ENCODE data around the gene MAP4.

Gene MAP4

DNA sequence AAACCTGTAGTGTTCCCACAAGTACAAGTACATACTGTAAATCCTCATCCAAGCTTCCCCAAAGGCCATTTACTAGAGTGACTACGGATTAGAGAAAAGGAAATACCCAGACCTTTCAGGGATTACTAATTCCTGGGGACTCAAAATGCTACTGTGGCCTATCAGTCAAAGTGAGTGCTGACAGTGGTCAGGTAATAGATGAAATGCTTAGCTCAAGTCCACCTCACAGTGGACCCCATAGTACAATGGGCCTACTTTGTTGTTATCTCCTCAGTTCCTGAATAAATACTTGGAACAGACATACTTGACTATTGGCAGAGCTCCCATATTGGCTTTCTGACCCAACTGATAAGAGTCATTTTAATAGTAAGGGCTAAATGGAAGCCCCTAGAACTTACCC lies 61.6 kb downstream of the MAP4 start:
- no peak overlapping the region for H3K4me3 ChIP-seq (ENCODE audit: low read depth, low read length)
- DNase-seq (ENCODE audit: low read depth): no peak
- in situ Hi-C loops (cut with HindIII; ENCODE audit: low sequenced_read_pairs): no loop called here
- TF ChIP-seq, protein P1, sequence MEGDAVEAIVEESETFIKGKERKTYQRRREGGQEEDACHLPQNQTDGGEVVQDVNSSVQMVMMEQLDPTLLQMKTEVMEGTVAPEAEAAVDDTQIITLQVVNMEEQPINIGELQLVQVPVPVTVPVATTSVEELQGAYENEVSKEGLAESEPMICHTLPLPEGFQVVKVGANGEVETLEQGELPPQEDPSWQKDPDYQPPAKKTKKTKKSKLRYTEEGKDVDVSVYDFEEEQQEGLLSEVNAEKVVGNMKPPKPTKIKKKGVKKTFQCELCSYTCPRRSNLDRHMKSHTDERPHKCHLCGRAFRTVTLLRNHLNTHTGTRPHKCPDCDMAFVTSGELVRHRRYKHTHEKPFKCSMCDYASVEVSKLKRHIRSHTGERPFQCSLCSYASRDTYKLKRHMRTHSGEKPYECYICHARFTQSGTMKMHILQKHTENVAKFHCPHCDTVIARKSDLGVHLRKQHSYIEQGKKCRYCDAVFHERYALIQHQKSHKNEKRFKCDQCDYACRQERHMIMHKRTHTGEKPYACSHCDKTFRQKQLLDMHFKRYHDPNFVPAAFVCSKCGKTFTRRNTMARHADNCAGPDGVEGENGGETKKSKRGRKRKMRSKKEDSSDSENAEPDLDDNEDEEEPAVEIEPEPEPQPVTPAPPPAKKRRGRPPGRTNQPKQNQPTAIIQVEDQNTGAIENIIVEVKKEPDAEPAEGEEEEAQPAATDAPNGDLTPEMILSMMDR (IDR thresholded peaks at IDR 0.05; ENCODE audit: low read depth, low read length, missing control alignments): no peak

DNA sequence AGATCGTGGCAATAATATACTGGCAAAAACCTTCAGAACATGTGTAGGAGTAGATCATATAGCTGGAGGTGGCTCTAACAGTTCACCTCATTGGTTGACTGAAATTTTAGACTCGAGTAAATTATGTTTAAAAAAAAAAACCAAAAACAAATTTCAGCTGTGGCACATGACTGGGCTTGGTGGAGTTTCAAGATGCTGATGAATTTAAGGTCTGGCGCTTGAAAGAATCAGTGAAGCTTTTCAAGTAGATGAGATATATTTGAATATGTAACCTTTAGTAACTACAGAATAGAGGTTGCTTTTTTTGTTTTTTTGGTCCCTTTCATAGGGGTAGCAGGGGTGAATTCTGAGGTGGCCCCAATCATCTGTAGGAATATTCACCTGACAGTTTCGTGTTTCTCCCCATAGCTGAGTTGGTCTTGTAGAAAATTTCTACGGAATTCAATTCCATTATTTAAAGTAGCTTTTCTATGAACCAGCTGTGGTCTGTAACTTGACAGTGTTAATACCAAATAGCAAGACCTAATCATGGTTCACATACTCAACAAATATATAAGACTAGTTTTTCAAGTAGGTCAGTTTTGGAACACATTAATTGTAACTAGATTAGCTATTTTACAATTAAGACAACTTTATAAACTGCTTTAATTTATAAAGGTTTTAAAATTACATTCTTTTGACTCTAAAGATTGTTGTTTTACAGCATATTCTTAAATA lies 65.6 kb downstream of the MAP4 start:
- no peak overlapping the region for H3K4me3 ChIP-seq (ENCODE audit: low read depth, low read length)
- in situ Hi-C loops (cut with HindIII; ENCODE audit: low sequenced_read_pairs): no loop called here
- TF ChIP-seq, protein P1 (IDR thresholded peaks at IDR 0.05; ENCODE audit: low read depth, low read length, missing control alignments): no peak
- no peak for DNase-seq (ENCODE audit: low read depth)

DNA sequence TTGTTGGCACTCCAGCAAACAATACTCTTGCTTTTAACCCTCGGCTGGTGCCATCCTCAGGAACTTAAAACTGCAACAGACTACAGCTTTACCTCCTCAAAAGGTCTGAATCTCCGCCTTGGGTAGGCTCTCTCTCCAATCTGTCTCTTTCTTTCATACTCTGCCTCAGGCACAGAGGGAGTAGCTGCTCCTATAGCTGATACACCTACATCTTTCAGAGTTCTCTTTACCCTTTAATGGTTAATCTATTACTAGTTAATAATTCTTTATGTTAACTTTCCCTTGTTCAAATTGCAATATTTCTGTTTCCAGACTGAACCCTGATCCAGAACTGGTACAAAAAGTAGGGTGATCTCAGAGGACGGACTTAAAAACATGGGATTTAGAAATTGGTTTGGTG lies 66.2 kb downstream of the MAP4 start:
- in situ Hi-C loops (cut with HindIII; ENCODE audit: low sequenced_read_pairs): no loop called here
- no peak overlapping the region for H3K4me3 ChIP-seq (ENCODE audit: low read depth, low read length)
- DNase-seq (ENCODE audit: low read depth): no peak
- TF ChIP-seq, protein P1 (IDR thresholded peaks at IDR 0.05; ENCODE audit: low read depth, low read length, missing control alignments): no peak

DNA sequence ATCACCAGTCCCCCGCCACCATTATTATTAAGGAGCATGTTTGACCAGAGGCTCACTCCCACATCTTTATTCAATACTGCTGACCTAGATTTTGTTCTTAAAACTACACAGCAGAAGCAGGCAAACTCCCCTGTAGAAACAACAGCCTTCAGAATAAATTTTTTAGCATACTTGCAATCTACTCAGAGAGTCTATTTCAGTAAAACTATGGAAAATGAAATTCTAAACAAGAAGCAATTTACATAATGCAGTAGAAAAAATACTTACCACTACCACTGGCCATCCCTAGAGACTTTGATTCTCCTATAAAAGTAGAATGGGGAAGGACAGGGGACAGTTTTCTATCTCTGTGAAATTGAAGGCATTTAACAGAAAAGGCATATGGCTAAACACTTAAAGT lies 76.0 kb downstream of the MAP4 start:
- in situ Hi-C loops (cut with HindIII; ENCODE audit: low sequenced_read_pairs): no loop called here
- no peak for DNase-seq (ENCODE audit: low read depth)
- TF ChIP-seq, protein P1 (IDR thresholded peaks at IDR 0.05; ENCODE audit: low read depth, low read length, missing control alignments): no peak
- H3K4me3 ChIP-seq (ENCODE audit: low read depth, low read length): no peak overlapping the region

DNA sequence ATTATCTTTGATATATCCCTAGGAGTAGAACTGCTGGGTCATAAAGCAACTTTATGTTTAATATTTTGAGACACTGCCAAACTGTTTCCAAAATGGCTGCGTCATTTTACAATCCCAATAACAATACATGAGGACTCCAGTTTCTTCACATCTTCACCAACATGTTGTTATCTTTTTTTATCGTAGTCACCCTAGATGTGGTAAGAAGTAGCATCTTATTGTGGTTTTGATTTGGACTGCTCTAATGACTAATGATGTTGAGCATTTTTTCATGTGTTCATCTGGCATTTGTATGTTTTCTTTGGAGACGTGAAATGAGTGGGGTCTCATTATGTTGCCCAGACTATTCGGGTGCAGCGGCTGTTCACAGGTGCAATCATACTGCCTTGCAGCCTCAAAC lies 83.8 kb downstream of the MAP4 start:
- in situ Hi-C loops (cut with HindIII; ENCODE audit: low sequenced_read_pairs): no loop called here
- TF ChIP-seq, protein P1 (IDR thresholded peaks at IDR 0.05; ENCODE audit: low read depth, low read length, missing control alignments): no peak
- no peak for DNase-seq (ENCODE audit: low read depth)
- H3K4me3 ChIP-seq (ENCODE audit: low read depth, low read length): no peak overlapping the region

DNA sequence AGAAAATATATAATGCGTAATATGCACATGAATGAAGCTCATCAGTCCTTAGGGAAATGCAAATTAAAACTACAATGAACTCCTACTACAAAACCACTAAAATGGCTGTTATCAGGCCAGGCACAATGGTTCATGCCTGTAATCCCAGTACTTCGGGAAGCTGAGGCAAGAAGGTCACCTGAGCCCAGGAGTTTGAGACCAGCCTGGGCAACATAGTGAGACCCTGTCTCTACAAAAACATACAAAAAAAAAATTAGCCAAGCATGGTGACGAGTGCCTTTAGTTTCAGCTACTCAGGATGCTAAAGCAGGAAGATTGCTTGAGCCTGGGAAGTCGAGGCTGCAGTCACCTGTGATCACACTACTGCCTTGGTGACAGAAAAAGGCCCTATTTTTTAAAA lies 85.2 kb downstream of the MAP4 start:
- in situ Hi-C loops (cut with HindIII; ENCODE audit: low sequenced_read_pairs): no loop called here
- DNase-seq (ENCODE audit: low read depth): no peak
- TF ChIP-seq, protein P1 (IDR thresholded peaks at IDR 0.05; ENCODE audit: low read depth, low read length, missing control alignments): no peak
- no peak overlapping the region for H3K4me3 ChIP-seq (ENCODE audit: low read depth, low read length)

Data from astrocyte of the cerebellum (primary cell).